GM23248 (cell line): ENCODE data around the gene PTPRZ1. TPM values are rescaled to one million over a fixed set of nuclear protein-coding genes. Genes with fewer than 3 reads are reported as not detected.

Experiments
- DNase-seq: peaks from one replicate; pipeline ENCODE4 v3.0.0-alpha.2; 2015
- H2AFZ ChIP-seq: fragments of 200-600 bp; sonication (generic); 2 replicates; pipeline ENCODE4 v1.6.1; 2016; ENCODE audit warnings: antibody characterized with exemption
- H3F3A ChIP-seq: fragments of 200-600 bp; sonication (generic); 2 replicates; pipeline ENCODE4 v1.6.1; 2016; ENCODE audit warnings: mild to moderate bottlenecking, antibody characterized with exemption, mixed run types; ENCODE audit not compliant: insufficient read depth
- H3K27ac ChIP-seq: fragments of 200-600 bp; sonication (generic); 2 replicates; pipeline ENCODE4 v1.5.1; 2016; ENCODE audit warnings: mild to moderate bottlenecking
- H3K27me3 ChIP-seq: fragments of 200-600 bp; sonication (generic); replicated peaks from 2 replicates; pipeline ENCODE4 v1.6.1; 2016; ENCODE audit warnings: mild to moderate bottlenecking; ENCODE audit not compliant: insufficient read depth
- H3K36me3 ChIP-seq: fragments of 200-600 bp; sonication (generic); 2 replicates; pipeline ENCODE4 v1.6.1; 2016; ENCODE audit warnings: low read depth, mild to moderate bottlenecking
- H3K4me1 ChIP-seq: fragments of 200-600 bp; sonication (generic); 2 replicates; pipeline ENCODE4 v1.6.1; 2016; ENCODE audit warnings: mild to moderate bottlenecking; ENCODE audit not compliant: insufficient read depth
- H3K4me2 ChIP-seq: fragments of 200-600 bp; sonication (generic); one replicate; pipeline ENCODE4 v1.6.1; 2016; ENCODE audit warnings: mild to moderate bottlenecking; ENCODE audit not compliant: unreplicated experiment
- H3K4me3 ChIP-seq: fragments of 200-600 bp; sonication (generic); 2 replicates; pipeline ENCODE4 v1.5.1; 2016; ENCODE audit warnings: mild to moderate bottlenecking
- H3K79me2 ChIP-seq: fragments of 200-600 bp; sonication (generic); 2 replicates; pipeline ENCODE4 v1.6.1; 2016; ENCODE audit warnings: mild to moderate bottlenecking; ENCODE audit not compliant: insufficient read depth
- H3K9ac ChIP-seq: fragments of 200-600 bp; sonication (generic); 2 replicates; pipeline ENCODE4 v1.6.1; 2016; ENCODE audit warnings: mild to moderate bottlenecking
- H3K9me2 ChIP-seq: fragments of 200-600 bp; sonication (generic); 2 replicates; pipeline ENCODE4 v1.6.1; 2016; ENCODE audit warnings: mixed run types, mild to moderate bottlenecking, moderate library complexity; ENCODE audit not compliant: insufficient read depth
- H3K9me3 ChIP-seq: fragments of 200-600 bp; sonication (generic); one replicate; pipeline ENCODE4 v1.6.1; 2017; ENCODE audit warnings: low read depth
- H4K20me1 ChIP-seq: fragments of 200-600 bp; sonication (generic); 2 replicates; pipeline ENCODE4 v1.6.0; 2016; ENCODE audit not compliant: insufficient read depth
- EZH2 ChIP-seq: fragments of 200-600 bp; sonication (generic); IDR thresholded peaks from 2 replicates; pipeline ENCODE4 v1.6.1; 2018; ENCODE audit warnings: antibody characterized with exemption, mild to moderate bottlenecking; ENCODE audit not compliant: insufficient read depth, poor library complexity, severe bottlenecking
- EZH2phosphoT487 ChIP-seq: fragments of 200-600 bp; sonication (generic); IDR thresholded peaks from 2 replicates; pipeline ENCODE4 v1.6.1; 2018; ENCODE audit warnings: antibody characterized with exemption, moderate library complexity, mild to moderate bottlenecking, low read depth; ENCODE audit not compliant: insufficient read depth
- WGBS, 2 experiments: methylation state at CpG; one replicate each; pipeline ENCODE4 v1.1.6; 2015 to 2017; ENCODE audit warnings: low lambda C conversion rate in 2 of 2, low coverage in 1 of 2; ENCODE audit errors: missing lambda C conversion rate in 2 of 2; 5-methylcytosine and 5-hydroxymethylcytosine counted together
- in situ Hi-C: fragments of 300-500 bp; cut with MboI; formaldehyde crosslinking; loops from 2 replicates; pipeline ENCODE4 v1.15.0; 2020
- polyA plus RNA-seq: library from polyadenylated mRNA; unstranded; fragments of >200 nt; fragmentation: Nextera tagmentation; extraction: Ambion mirVana; gene quantifications from 2 replicates; pipeline ENCODE4 v1.2.1, GENCODE V29; 2016
- small RNA-seq: library from RNA; depleted of rRNA; stranded (forward); fragments of <200 nt; gene quantifications from one replicate; pipeline ENCODE3, GENCODE V24; 2014; ENCODE audit warnings: low read depth, low replicate concordance
- total RNA-seq: library from RNA; depleted of rRNA; stranded (reverse); fragments of >200 nt; shearing (Covaris generic); gene quantifications from 2 replicates; pipeline ENCODE4 v1.2.3, GENCODE V29; 2014

The PTPRZ1 gene
- total and polyA plus RNA-seq, 2 experiments from 2014 or later = not detected

GRCh38 chr7:122092964-122093797 is 220.2 kb downstream of the PTPRZ1 start:
- peak overlapping the region; percentile 18; the same call in 1 of the 2 replicates for H2AFZ ChIP-seq
- TF ChIP-seq EZH2 = no peak
- no peak for TF ChIP-seq EZH2phosphoT487
- H3K4me2 ChIP-seq = no peak overlapping the region
- H4K20me1 ChIP-seq = no peaks in the 10 kb centered on the region
- H3K79me2 ChIP-seq = no peaks in the 10 kb centered on the region
- no peaks in the 10 kb centered on the region for H3F3A ChIP-seq
- H3K9me3 ChIP-seq = no peaks in the 10 kb centered on the region
- no peak overlapping the region for H3K27ac ChIP-seq
- H3K9ac ChIP-seq = no peak overlapping the region
- 88 to 95% methylated on average over 6 of the region's 6 CpGs for WGBS, 2 experiments
- DNase-seq = peak; percentile 64
- no peaks in the 10 kb centered on the region for H3K4me1 ChIP-seq
- no peaks in the 10 kb centered on the region for H3K9me2 ChIP-seq
- in situ Hi-C loops = no loop called here
- H3K4me3 ChIP-seq = no peak overlapping the region
- no peaks in the 10 kb centered on the region for H3K36me3 ChIP-seq
- no peaks in the 10 kb centered on the region for H3K27me3 ChIP-seq

DNA sequence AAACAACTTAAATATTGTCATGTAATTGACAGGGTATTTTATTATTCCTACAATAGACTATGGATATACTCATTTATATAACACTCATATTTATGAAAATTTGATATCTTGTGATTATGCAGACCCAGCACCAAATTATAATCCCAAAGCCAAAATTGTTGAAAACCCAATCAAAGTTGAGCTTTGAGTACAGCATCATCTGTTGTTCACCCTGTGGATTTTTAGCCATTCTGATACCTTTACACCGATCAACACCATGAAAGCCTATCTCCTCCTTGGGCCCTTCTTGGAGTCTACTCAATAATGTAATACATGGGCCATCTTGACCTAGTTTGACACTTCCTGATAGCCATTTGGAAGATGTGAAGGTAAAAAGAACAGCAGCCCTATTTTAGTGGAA is 221.6 kb downstream of the PTPRZ1 start:
- H3K9me2 ChIP-seq = no peaks in the 10 kb centered on the region
- WGBS, 2 experiments = 97 to 100% methylated on average over 1 of the region's 1 CpG
- no peak overlapping the region for H3K4me2 ChIP-seq
- in situ Hi-C loops = no loop called here
- no peak overlapping the region for H3K27ac ChIP-seq
- no peaks in the 10 kb centered on the region for H3K4me1 ChIP-seq
- no peak overlapping the region for H3K4me3 ChIP-seq
- TF ChIP-seq EZH2phosphoT487 = no peak
- TF ChIP-seq EZH2 = no peak
- H3K79me2 ChIP-seq = no peaks in the 10 kb centered on the region
- H3K27me3 ChIP-seq = no peaks in the 10 kb centered on the region
- no peaks in the 10 kb centered on the region for H3F3A ChIP-seq
- no peak overlapping the region for H3K9ac ChIP-seq
- H3K9me3 ChIP-seq = no peaks in the 10 kb centered on the region
- H4K20me1 ChIP-seq = no peaks in the 10 kb centered on the region
- no peaks in the 10 kb centered on the region for H3K36me3 ChIP-seq
- DNase-seq = no peak
- no peak overlapping the region for H2AFZ ChIP-seq

GRCh38 chr7:122095642-122096041 is 222.7 kb downstream of the PTPRZ1 start:
- in situ Hi-C loops = no loop called here
- no peak overlapping the region for H3K4me2 ChIP-seq
- no peaks in the 10 kb centered on the region for H3K9me3 ChIP-seq
- no peaks in the 10 kb centered on the region for H3F3A ChIP-seq
- no peaks in the 10 kb centered on the region for H3K36me3 ChIP-seq
- H3K4me1 ChIP-seq = no peaks in the 10 kb centered on the region
- no peaks in the 10 kb centered on the region for H4K20me1 ChIP-seq
- no peaks in the 10 kb centered on the region for H3K9me2 ChIP-seq
- H2AFZ ChIP-seq = no peak overlapping the region
- H3K79me2 ChIP-seq = no peaks in the 10 kb centered on the region
- H3K9ac ChIP-seq = no peak overlapping the region
- no peak overlapping the region for H3K4me3 ChIP-seq
- no peak for DNase-seq
- H3K27ac ChIP-seq = no peak overlapping the region
- H3K27me3 ChIP-seq = no peaks in the 10 kb centered on the region
- TF ChIP-seq EZH2phosphoT487 (no peak), EZH2 (no peak)
- 81% methylated on average over 4 of the region's 4 CpGs for WGBS, 2 experiments

GRCh38 chr7:122100021-122100420 is 227.1 kb downstream of the PTPRZ1 start:
- H3K4me2 ChIP-seq = no peak overlapping the region
- no peak for DNase-seq
- no peak overlapping the region for H3K9ac ChIP-seq
- H3K27me3 ChIP-seq = no peaks in the 10 kb centered on the region
- H3K36me3 ChIP-seq = no peaks in the 10 kb centered on the region
- H3K9me2 ChIP-seq = no peaks in the 10 kb centered on the region
- no peak overlapping the region for H3K27ac ChIP-seq
- in situ Hi-C loops = no loop called here
- H3K9me3 ChIP-seq = no peaks in the 10 kb centered on the region
- no peaks in the 10 kb centered on the region for H3K79me2 ChIP-seq
- no peaks in the 10 kb centered on the region for H3F3A ChIP-seq
- no peaks in the 10 kb centered on the region for H3K4me1 ChIP-seq
- 89% methylated on average over 3 of the region's 3 CpGs for WGBS, 2 experiments
- H4K20me1 ChIP-seq = no peaks in the 10 kb centered on the region
- no peak overlapping the region for H2AFZ ChIP-seq
- no peak for TF ChIP-seq EZH2phosphoT487
- no peak overlapping the region for H3K4me3 ChIP-seq

- H3K27ac ChIP-seq = no peak overlapping the region
- no peaks in the 10 kb centered on the region for H3K36me3 ChIP-seq
- no peaks in the 10 kb centered on the region for H3K79me2 ChIP-seq
- H3K9me2 ChIP-seq = no peaks in the 10 kb centered on the region
- H4K20me1 ChIP-seq = no peaks in the 10 kb centered on the region
- H3K27me3 ChIP-seq = no peaks in the 10 kb centered on the region
- TF ChIP-seq EZH2 (no peak), EZH2phosphoT487 (no peak)
- H3K9ac ChIP-seq = no peak overlapping the region
- no peak overlapping the region for H3K4me3 ChIP-seq
- no peak overlapping the region for H2AFZ ChIP-seq
- DNase-seq = no peak
- no peaks in the 10 kb centered on the region for H3K9me3 ChIP-seq
- no peaks in the 10 kb centered on the region for H3K4me1 ChIP-seq
- no peak overlapping the region for H3K4me2 ChIP-seq
- no peaks in the 10 kb centered on the region for H3F3A ChIP-seq
- in situ Hi-C loops = no loop called here
Observed at GRCh38 chr7:122103064-122103463, 230.1 kb downstream of the PTPRZ1 start.

Small RNAs within 50 kb of the gene (small RNA-seq; reads per million reads assigned to genes)
- gene RNU7-154P = not detected
